Tibial artery (tissue), 4 donors: ENCODE data around the gene CCDC88B.
A peak's percentile ranks its signal among the peaks of the same experiment; 100 is the strongest.

ENCODE experiments used
- DNase-seq, 2 donors: peaks; one replicate each; pipeline ENCODE4 v3.0.0-alpha.2; 2019
- H3K27ac ChIP-seq, 2 donors: fragments of 200-600 bp; sonication (generic) in 1 of 2; 1 replicate in 1 of 2; 2 replicates in 1 of 2; pipeline ENCODE4 v1.5.1; 2018 to 2019; ENCODE audit warnings: mild to moderate bottlenecking in 1 of 2
- H3K27me3 ChIP-seq, 2 donors: fragments of 200-600 bp; sonication (generic) in 1 of 2; one replicate each; pipeline versions ENCODE4 v1.5.1 to v1.6.0; 2016 to 2019
- H3K36me3 ChIP-seq, 3 donors: fragments of 200-600 bp; sonication (generic) in 2 of 3; one replicate each; pipeline ENCODE4 v1.5.1; 2016 to 2019; ENCODE audit warnings: mild to moderate bottlenecking in 2 of 3
- H3K4me1 ChIP-seq, 4 donors: fragments of 200-600 bp; sonication (generic) in 2 of 4; 1 replicate in 3 of 4; 2 replicates in 1 of 4; pipeline ENCODE4 v1.5.1; 2016 to 2019
- H3K4me3 ChIP-seq, 2 donors: fragments of 200-600 bp; sonication (generic) in 1 of 2; 1 replicate in 1 of 2; 2 replicates in 1 of 2; pipeline ENCODE4 v1.5.1; 2018 to 2019; ENCODE audit warnings: mild to moderate bottlenecking in 2 of 2
- H3K9me3 ChIP-seq, 3 donors: fragments of 200-600 bp; sonication (generic) in 1 of 3; one replicate each; pipeline ENCODE4 v1.5.1; 2016 to 2019
- CTCF ChIP-seq, 2 experiments: fragments of 200-600 bp in 1 of 2; fragments of 450-650 bp in 1 of 2; IDR thresholded peaks; one replicate each; pipeline ENCODE4 v1.5.1; 2017 to 2019; ENCODE audit warnings: antibody characterized with exemption in 2 of 2, mild to moderate bottlenecking in 1 of 2, moderate library complexity in 1 of 2
- intact Hi-C: fragments of 100-400 bp; cut with DNase I; formaldehyde crosslinking; loops from one replicate; pipeline ENCODE4 v1.15.0; 2023; ENCODE audit warnings: low total_unique reads

CCDC88B gene

GRCh38 chr11:64391839-64392238 lies 51.8 kb downstream of the CCDC88B start:
- intact Hi-C loops: no loop called here
- H3K36me3 ChIP-seq: no peaks in the 10 kb centered on the region
- no peak overlapping the region for H3K27ac ChIP-seq
- H3K27me3 ChIP-seq: no peaks in the 10 kb centered on the region
- no peaks in the 10 kb centered on the region for H3K9me3 ChIP-seq
- peaks cover 8 to 14% (median 12%) of the 10 kb centered on the region in 4 donors for H3K4me1 ChIP-seq
- no peak for TF ChIP-seq CTCF (IDR thresholded peaks at IDR 0.05)
- no peak for DNase-seq
- H3K4me3 ChIP-seq: no peak overlapping the region

GRCh38 chr11:64395545-64396078 lies 55.6 kb downstream of the CCDC88B start:
- H3K9me3 ChIP-seq: no peaks in the 10 kb centered on the region
- no peak for TF ChIP-seq CTCF (IDR thresholded peaks at IDR 0.05)
- no peak overlapping the region for H3K4me3 ChIP-seq
- H3K36me3 ChIP-seq: no peaks in the 10 kb centered on the region
- peaks cover 8 to 15% (median 12%) of the 10 kb centered on the region in 4 donors for H3K4me1 ChIP-seq
- H3K27ac ChIP-seq: peak overlapping the region in 1 of 2 donors; percentile 47
- intact Hi-C loops: no loop called here
- DNase-seq: peak in 1 of 2 donors; percentile 36
- peaks cover 0 to 7% of the 10 kb centered on the region in 2 donors for H3K27me3 ChIP-seq

- Histone ChIP-seq H3K9me3 (no peaks in the 10 kb centered on the region), H3K4me3 (no peak overlapping the region), H3K27me3 (peaks cover 0 to 7% of the 10 kb centered on the region in 2 donors), H3K36me3 (no peaks in the 10 kb centered on the region), H3K27ac (peak overlapping the region in 1 of 2 donors; percentile 47), H3K4me1 (peaks cover 8 to 15% (median 12%) of the 10 kb centered on the region in 4 donors)
- no peak for DNase-seq
- TF ChIP-seq CTCF (IDR thresholded peaks at IDR 0.05): no peak
- intact Hi-C loops: no loop called here
Measured at GRCh38 chr11:64396079-64396591, 56.1 kb downstream of the CCDC88B start.

- no peak for TF ChIP-seq CTCF (IDR thresholded peaks at IDR 0.05)
- intact Hi-C loops: no loop called here
- peaks cover 0 to 7% of the 10 kb centered on the region in 2 donors for H3K27me3 ChIP-seq
- peaks cover 8 to 19% (median 12%) of the 10 kb centered on the region in 4 donors for H3K4me1 ChIP-seq
- no peak for DNase-seq
- H3K36me3 ChIP-seq: no peaks in the 10 kb centered on the region
- no peak overlapping the region for H3K27ac ChIP-seq
- H3K4me3 ChIP-seq: no peak overlapping the region
- no peaks in the 10 kb centered on the region for H3K9me3 ChIP-seq
Measured at GRCh38 chr11:64400102-64400501, 60.1 kb downstream of the CCDC88B start.

GRCh38 chr11:64400667-64401066 lies 60.7 kb downstream of the CCDC88B start:
- Histone ChIP-seq H3K4me1 (peaks cover 7 to 20% (median 10%) of the 10 kb centered on the region in 4 donors), H3K9me3 (no peaks in the 10 kb centered on the region), H3K27me3 (peaks cover 0 to 7% of the 10 kb centered on the region in 2 donors), H3K36me3 (no peaks in the 10 kb centered on the region), H3K4me3 (no peak overlapping the region), H3K27ac (no peak overlapping the region)
- no peak for TF ChIP-seq CTCF (IDR thresholded peaks at IDR 0.05)
- intact Hi-C loops: no loop called here
- no peak for DNase-seq
